ENCODE results near the gene COX6A2.

The COX6A2 gene

DNA sequence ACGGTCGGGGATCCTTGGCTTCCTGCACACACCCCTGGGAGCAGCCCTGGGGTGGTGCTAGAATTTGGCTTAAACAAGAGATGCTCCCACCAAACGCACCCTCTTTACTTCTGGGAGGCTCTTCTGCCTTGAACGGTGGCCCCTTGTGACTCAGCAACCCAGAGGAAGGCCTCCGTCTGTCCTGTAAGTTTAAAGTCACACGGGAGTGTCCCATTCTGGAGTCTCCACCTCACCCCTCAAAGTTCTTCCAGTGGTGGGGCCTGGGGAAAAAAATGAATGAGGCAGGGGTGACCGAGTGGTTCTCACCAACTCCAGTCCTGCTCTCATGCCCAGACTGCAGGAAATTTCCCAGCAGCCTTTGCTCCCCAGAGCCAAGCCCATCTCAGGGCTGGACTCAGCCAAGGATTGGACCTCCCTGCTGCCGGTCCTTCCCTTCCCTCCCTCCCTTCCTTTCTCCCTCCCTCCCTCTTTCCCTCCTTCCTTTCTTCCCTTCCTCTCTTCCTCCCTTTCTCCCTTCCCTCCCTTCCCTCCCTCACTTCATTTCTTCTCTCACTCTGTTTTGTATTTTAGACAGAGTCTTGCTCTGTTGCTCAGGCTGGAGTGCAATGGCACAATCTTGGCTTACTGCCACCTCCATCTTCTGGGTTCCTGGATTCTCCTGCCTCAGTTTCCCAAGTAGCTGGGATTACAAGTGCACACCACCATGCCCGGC, 23.7 kb downstream of the COX6A2 start:
- peak overlapping the region; percentile 32 for H3K4me3 ChIP-seq (ENCODE audit: low read depth, low read length)
- peak; percentile 30 for DNase-seq (ENCODE audit: low read depth)
- TF ChIP-seq, protein P1, sequence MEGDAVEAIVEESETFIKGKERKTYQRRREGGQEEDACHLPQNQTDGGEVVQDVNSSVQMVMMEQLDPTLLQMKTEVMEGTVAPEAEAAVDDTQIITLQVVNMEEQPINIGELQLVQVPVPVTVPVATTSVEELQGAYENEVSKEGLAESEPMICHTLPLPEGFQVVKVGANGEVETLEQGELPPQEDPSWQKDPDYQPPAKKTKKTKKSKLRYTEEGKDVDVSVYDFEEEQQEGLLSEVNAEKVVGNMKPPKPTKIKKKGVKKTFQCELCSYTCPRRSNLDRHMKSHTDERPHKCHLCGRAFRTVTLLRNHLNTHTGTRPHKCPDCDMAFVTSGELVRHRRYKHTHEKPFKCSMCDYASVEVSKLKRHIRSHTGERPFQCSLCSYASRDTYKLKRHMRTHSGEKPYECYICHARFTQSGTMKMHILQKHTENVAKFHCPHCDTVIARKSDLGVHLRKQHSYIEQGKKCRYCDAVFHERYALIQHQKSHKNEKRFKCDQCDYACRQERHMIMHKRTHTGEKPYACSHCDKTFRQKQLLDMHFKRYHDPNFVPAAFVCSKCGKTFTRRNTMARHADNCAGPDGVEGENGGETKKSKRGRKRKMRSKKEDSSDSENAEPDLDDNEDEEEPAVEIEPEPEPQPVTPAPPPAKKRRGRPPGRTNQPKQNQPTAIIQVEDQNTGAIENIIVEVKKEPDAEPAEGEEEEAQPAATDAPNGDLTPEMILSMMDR (conservative IDR thresholded peaks at IDR 0.05; ENCODE audit: low read depth, low read length), result no peak

- DNase-seq (ENCODE audit: low read depth), result no peak
- TF ChIP-seq, protein P1 (conservative IDR thresholded peaks at IDR 0.05; ENCODE audit: low read depth, low read length), result no peak
- H3K4me3 ChIP-seq (ENCODE audit: low read depth, low read length), result peak overlapping the region; percentile 32
Observed at GRCh38 chr16:31403590-31404352, 24.4 kb downstream of the COX6A2 start.

- peak; percentile 14 for DNase-seq (ENCODE audit: low read depth)
- TF ChIP-seq, protein P1 (conservative IDR thresholded peaks at IDR 0.05; ENCODE audit: low read depth, low read length), result no peak
- no peak overlapping the region for H3K4me3 ChIP-seq (ENCODE audit: low read depth, low read length)
Observed at GRCh38 chr16:31402687-31403086, 25.5 kb downstream of the COX6A2 start.

GRCh38 chr16:31401436-31401835, 26.7 kb downstream of the COX6A2 start:
- DNase-seq (ENCODE audit: low read depth), result no peak
- no peak overlapping the region for H3K4me3 ChIP-seq (ENCODE audit: low read depth, low read length)
- TF ChIP-seq, protein P1 (conservative IDR thresholded peaks at IDR 0.05; ENCODE audit: low read depth, low read length), result no peak

DNA sequence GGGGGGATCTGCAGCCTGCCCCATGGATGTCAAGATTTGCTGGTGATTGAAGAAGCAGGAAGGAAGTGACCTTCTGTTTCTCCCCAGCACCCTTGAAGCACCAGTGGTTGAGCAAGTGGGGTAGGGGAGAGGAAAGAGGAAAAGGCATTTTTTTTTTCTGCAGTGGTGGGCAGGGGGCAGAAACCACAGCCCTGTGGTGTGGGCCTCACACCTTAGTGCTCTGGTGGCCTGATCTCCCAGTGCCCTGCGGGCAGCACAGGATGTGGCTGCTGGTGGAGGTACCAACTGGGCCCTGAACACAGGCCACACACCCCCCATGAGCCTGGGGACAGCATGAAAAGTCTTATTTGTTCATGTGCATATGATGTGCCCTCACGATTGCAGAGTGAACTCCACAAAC, 28.0 kb downstream of the COX6A2 start:
- H3K4me3 ChIP-seq (ENCODE audit: low read depth, low read length), result no peak overlapping the region
- TF ChIP-seq, protein P1 (conservative IDR thresholded peaks at IDR 0.05; ENCODE audit: low read depth, low read length), result no peak
- no peak for DNase-seq (ENCODE audit: low read depth)

GRCh38 chr16:31397701-31398100, 30.5 kb downstream of the COX6A2 start:
- TF ChIP-seq, protein P1 (conservative IDR thresholded peaks at IDR 0.05; ENCODE audit: low read depth, low read length), result no peak
- no peak overlapping the region for H3K4me3 ChIP-seq (ENCODE audit: low read depth, low read length)
- no peak for DNase-seq (ENCODE audit: low read depth)
